Fibroblast of peridontal ligament (primary cell): Measurements from ENCODE around the gene NEK8.
"Not testable (repeated sequence)": the region's sequence is repeated elsewhere in the genome, so short reads cannot be mapped to it uniquely, and the experiment has no call there.

Source experiments
- DNase-seq: peaks from one replicate; pipeline ENCODE4 v3.0.0-alpha.2; 2010; ENCODE audit errors: extremely low read depth

NEK8 gene

DNA sequence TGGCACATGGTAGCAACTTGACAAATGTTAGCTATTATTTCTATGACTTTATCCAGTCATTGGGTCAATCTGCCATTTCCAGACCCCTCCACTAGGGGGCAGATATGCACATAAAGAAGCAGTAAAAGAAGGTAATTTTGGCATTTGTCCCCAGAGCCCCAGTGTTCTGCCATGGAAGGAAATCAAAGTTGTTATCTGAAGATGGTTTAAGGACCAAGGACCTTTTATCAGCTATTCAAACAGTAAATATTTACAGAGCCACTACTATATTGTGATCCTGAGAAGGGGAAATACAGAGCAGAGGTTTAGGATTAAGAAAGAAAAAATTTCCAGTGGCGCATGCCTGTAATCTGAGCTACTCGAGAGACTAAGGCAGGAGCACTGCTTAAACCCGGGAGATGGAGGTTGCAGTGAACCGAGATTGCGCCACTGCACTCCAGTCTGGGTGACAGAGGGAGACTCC, 35.2 kb downstream of the NEK8 start:
- DNase-seq, result peak; percentile 88

DNA sequence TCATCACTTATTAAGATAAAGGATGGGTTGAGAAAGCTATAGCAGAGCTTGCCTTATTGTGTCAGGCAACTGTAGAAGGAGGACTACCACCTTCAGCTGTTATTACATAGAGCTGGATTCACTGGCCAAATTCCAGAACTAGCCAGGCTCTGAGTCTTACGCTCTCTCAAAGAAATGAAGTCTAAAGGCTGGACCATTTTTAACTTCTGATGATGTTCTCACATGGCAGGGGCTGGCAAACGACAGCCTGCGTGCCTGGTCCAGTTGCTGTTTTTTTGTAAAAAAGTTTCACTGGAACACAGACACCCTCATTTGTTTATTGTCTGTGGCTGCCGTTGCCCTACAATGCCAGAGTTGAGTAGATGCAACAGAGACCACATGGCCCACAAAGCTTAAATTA, 36.5 kb downstream of the NEK8 start:
- DNase-seq, result peak; percentile 19

DNA sequence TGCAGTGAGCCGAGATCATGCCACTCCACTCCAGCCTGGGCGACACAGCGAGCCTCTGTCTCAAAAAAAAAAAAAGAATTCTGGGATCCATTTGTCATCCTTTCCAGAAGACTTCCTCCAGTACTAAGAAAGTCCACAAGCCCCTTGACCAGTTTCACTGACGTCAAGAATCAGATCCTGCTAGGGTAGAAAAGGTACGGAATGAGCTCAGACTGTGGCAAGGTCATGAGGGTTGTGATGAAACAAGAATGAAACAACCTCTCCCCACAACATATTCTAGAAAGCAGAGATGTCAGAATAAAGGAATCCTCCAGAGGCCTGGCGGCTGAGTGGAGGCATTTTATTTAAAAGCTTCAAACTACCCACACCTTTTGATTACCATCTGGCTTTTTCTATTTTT, 45.1 kb downstream of the NEK8 start:
- DNase-seq, result no peak

DNA sequence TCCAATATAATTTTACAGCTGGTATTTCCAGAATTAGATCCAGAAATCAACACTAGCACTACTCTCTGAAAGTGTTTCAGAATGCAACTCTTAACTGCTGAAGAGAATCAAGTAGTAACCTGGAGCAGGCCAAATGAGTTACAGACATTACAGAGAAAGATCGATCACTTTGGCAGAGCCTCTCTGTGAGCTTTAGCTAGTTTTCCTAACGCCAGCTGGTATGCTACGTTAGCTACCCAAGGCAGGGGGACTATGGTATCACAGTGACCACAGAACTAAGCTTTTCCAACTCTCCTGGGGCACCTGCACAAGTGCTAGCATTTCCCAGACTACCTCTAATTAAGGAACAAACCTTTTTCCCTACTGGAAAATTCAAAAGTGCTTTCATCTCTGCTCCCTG, 45.6 kb downstream of the NEK8 start:
- DNase-seq, result no peak

DNA sequence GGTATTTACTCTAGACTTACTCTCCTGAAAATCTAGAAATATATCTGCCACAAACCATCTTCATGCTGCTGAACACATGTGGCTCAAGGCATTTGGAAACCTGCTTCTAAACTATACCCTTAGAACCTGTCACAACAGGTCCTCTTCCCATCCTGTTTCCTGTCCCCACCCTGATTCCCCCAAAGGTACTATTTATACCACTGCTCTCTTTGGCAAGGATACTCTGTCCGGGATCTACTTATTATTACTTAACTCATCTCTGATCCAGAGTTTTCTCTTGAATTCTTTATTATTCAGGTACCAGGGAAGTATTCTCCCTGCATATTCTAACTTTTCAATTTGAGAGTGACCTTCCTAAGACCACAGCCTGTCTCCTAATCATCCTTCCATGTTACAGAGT, 48.6 kb downstream of the NEK8 start:
- DNase-seq, result no peak

DNA sequence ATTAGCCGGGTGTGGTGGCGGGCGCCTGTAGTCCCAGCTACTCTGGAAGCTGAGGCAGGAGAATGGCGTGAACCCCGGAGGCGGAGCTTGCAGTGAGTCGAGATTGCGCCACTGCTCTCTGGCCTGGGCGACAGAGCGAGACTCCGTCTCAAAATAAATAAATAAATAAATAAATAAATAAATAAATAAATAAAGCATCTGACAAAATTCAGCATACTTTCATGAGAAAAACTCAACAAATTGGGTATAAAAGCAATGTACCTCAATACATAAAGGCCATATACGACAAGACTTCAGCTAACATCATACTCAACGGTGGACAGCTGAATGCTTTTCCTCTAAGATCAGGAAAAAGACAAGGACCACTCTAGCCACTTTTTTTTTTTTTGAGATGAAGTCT, 51.0 kb downstream of the NEK8 start:
- DNase-seq, result not testable (repeated sequence)

DNA sequence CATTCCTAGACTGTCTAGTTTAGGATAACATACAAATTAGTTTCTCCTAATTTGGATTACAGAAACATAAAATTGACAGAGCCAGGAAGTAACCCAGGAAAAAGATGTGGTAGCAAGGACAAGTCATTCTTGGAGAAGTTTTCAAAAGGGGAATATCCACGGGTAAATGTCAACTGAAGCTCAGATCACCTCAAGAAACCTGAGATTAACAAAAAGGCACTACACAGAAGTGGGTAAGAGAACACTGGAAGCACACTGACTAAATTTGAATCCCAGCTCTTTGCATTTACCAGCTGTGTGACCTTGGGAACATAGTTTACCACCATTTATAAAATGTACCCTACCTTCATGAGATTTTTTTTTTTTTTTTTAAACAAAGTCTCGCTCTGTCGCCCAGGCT, 54.6 kb downstream of the NEK8 start:
- no peak for DNase-seq

DNA sequence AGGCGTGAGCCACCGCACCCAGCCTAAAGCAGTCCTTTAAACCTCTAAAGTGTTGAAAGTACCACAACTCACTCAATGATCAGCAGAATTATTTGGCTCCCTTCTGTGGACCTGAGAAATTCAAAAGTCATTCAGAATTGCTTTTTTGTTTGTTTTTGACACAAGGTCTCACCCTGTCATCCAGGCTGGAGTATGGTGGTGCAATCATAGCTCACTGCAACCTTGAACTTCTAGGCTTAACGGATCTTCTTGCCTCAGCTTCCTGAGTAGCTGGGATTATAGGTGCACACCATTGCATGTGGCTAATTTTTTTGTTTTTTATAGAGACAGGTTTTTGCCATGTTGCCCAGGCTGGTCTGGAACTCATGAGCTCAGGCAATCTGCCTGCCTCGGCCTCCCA, 59.5 kb downstream of the NEK8 start:
- DNase-seq, result no peak
